Stimulated activated CD4-positive, alpha-beta T cell treated with anti-CD3 and anti-CD28 coated beads, Interleukin-2, amount 100 ng/mL, for 24 hours (primary cell): ENCODE results near the gene HOXA1.
"Not testable (repeated sequence)": the region's sequence is repeated elsewhere in the genome, so short reads cannot be mapped to it uniquely, and the experiment has no call there.

Source experiments
- DNase-seq, 2 donors: peaks; one replicate each; pipeline ENCODE4 v3.0.0-alpha.2; 2020

HOXA1 gene

GRCh38 chr7:27091105-27091504 lies 4.7 kb downstream of the HOXA1 start:
- DNase-seq, result no peak

- no peak for DNase-seq
These were observed 7.5 kb downstream of the HOXA1 start for GRCh38 chr7:27088002-27088922.

- DNase-seq, result no peak
These were observed 12.2 kb downstream of the HOXA1 start for GRCh38 chr7:27083646-27084045.

- no peak for DNase-seq
These were observed 13.6 kb downstream of the HOXA1 start for GRCh38 chr7:27082171-27082570.

DNA sequence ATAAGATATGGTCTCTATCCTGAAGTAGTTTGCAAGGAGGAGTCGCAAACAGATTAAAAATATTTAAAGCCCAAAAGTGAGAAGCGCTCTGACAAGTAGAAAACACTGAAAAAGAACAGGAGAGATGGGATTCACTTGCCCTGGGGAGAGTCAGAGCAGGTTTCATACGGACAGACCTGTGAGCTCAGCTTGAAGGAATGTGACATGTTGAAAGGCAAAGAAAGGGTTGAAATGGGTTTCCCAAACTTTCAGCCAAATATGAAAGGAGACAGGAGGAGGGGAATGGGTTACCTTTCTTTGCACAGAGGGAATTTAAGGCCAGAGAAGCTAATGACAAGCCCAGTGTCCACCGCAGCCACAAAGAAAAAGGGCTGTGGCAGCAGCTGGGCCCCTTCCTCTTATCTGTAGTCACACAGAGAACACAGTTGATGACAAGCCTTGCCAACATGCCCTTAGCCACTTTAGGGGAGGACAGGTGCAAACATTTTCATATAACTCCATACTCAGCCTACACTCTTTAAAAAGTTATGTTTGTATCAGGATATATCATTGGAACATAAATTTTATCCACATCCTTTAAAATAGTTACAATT lies 14.9 kb downstream of the HOXA1 start:
- no peak for DNase-seq

- DNase-seq, result no peak
These were observed 16.4 kb downstream of the HOXA1 start for GRCh38 chr7:27079234-27079975.

GRCh38 chr7:27078616-27079233 lies 17.1 kb downstream of the HOXA1 start:
- no peak for DNase-seq

GRCh38 chr7:27073076-27073475 lies 22.7 kb downstream of the HOXA1 start:
- DNase-seq, result no peak

- DNase-seq, result no peak
These were observed 24.0 kb downstream of the HOXA1 start for GRCh38 chr7:27071622-27072390.

DNA sequence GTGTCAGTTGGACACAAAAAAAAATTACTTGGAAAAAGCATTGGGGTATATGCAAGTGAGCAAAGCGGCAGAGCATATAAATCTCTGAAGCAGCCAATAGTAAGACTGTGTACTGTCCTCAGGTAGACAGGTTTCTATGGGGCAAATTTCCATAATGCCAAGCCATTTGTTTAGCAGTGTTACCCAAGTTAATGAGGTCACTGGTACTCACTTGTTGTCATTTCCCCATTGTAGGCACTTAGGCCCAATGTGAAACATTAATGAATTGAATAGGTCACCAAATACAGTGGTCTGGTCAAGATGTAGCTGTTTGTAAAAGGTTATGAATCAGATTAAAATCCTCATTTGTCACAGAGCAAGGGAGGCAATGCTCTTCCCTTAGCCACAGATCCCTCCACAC lies 27.5 kb downstream of the HOXA1 start:
- DNase-seq, result no peak

- DNase-seq, result no peak
These were observed 29.7 kb downstream of the HOXA1 start for GRCh38 chr7:27066148-27066547.

DNA sequence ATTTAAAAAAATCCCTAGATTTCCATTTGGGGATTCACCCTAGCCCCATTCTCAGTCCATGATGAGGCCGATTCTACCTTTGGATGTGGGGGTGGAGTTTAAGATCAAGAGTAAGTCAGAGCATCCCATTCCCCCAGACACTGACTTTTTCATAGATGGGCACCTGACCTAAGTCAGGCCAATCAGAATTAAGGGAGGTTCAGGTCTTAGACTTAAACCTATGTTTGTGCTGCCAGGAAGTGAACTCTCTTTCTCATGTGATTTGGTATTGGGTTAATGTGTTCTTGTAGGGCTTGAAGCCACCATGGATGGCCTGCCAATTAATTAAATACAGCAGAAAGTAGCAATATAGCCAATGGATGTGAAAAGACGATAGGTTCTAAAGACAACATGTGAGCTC lies 30.1 kb downstream of the HOXA1 start:
- DNase-seq, result no peak

- DNase-seq, result no peak
These were observed 31.1 kb downstream of the HOXA1 start for GRCh38 chr7:27064661-27065060.

DNA sequence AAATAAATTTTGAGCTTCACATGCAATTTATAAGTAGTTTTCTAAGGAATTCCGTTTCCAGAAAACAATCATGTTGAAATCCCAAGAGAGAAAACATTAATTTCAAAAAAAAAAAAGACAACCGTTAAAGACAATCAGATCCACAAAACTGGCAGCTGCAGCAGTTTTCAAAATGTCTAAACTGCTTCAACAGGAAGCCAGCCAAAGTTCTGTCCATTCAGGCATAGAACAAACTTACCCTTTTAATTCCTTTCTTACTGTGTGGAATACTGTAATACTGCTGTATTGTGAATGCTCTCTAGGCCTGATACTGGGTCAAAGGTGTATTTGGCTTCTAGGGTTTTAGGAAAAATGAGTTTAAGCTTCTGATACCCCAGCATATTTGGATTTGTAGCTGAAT lies 31.6 kb downstream of the HOXA1 start:
- DNase-seq, result no peak

DNA sequence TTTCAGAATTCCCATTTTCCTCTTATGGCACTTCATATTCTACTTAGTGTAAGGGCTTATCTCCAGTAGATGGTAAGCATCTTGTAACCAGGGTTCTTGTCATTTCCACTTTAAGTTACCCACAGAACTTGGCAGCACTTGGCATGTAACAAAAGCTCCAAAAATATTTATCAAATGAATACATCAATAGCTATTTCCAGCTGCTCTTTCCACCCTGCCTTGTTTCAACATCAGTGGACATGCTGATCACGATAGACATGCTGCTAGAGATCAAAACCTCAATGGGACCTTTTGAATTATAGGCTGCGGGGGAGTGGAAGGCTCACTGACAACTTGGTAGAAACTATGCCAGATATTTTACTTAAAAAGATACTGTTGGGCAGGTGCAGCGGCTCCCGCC lies 32.9 kb downstream of the HOXA1 start:
- no peak for DNase-seq

DNA sequence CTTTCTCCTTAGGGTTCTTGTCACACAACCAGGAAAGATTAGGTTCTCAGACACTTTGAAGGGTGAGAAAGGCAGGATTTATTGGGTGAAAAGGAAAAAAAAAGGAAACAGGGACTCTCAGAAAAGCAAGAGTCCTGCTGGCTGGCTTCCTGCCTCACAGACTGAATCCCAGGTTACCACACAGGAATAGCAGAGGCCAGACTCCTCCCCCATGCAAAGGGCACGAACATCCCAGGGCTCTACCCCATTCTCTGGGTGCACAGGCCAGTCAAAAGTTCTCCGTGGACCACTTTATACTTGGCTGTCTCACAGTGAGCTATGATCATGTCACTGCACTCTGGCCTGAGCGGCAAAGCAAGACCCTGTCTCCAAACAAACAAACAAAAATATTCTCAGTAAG lies 42.6 kb downstream of the HOXA1 start:
- no peak for DNase-seq

GRCh38 chr7:27051451-27051850 lies 44.3 kb downstream of the HOXA1 start:
- DNase-seq, result no peak

- no peak for DNase-seq
These were observed 47.4 kb downstream of the HOXA1 start for GRCh38 chr7:27048438-27048837.

DNA sequence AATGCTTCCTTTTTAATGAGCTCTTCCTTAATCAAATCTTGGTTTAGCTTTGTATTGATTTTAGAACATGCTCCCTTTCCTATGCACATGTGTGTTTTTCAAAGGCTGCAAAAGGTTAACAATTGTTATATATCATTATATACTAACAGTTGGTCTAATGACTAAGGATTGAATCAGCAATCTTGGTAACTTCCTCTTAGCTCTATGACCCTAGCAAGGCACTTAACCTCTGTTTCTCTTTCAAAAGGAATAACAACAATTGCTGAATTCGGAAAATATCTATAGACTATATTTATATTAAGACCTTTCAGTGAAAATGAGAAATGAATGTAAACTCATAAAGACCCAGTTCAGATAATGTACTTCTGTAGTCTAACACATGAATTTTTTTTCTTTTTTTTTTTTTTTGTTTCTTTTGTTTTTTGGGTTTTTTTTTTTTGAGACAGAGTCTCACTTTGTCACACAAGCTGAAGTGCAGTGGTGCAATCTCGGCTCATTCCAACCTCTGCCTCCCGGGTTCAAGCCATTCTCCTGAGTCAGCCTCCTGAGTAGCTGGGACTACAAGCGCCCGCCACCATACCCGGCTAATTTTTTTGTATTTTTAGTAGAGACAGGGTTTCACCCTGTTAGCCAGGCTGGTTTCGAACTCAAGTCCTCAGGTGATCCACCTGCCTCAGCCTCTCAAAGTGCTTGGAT lies 48.8 kb downstream of the HOXA1 start:
- no peak for DNase-seq

DNA sequence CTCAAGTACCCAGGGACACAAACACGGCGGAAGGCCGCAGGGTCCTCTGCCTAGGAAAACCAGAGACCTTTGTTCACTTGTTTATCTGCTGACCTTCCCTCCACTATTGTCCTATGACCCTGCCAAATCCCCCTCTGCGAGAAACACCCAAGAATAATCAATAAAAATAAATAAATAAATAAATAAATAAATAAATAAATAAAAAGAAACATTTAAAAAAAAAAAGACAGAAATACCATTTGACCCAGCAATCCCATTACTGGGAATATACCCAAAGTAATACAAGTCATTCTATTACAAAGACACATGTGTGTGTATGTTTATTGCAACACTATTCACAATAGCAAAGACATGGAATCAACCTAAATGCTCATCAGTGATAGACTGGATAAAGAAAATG lies 49.8 kb downstream of the HOXA1 start:
- DNase-seq, result not testable (repeated sequence)

GRCh38 chr7:27045066-27045465 lies 50.7 kb downstream of the HOXA1 start:
- DNase-seq, result not testable (repeated sequence)
